Measurements from ENCODE around the gene B3GAT1. TPM values are rescaled to one million over a fixed set of nuclear protein-coding genes. Genes with fewer than 3 reads are reported as not detected.

B3GAT1 gene
- total RNA-seq, 1 experiment from 2014 or later: 0.10 TPM

DNA sequence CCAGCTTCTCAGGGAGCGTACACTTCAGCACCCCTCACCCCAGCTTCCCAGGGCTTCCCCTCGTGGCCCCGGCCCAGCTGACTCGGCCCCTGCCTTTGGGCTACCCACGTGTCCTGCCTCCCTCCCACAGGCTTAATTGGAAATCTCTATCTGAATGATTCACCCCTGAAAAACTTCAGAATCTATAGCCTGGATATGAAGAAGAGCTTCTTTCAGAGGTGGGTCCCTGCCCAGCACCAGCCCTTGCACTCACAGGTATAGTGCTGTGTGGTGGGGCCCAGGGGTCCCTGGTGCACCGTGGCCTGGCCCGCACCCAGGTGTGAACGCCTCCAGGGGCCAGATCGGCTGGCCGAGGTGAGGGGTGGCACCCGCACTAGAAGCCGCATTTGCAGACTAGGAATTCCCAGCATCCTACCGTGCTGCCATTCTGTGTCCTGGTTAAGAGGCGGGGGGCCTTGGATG lies 38.4 kb downstream of the B3GAT1 start:
- Histone ChIP-seq H3K9me3 (ENCODE audit: control insufficient read depth, insufficient read depth, low read depth, low read length) (no peaks in the 10 kb centered on the region), H3K27ac (ENCODE audit: low read length) (no peak overlapping the region), H3K4me3 (ENCODE audit: low read depth in 2 of 2, low read length in 2 of 2) (no peak overlapping the region), H3K27me3 (ENCODE audit: control insufficient read depth, insufficient read depth, low read length) (no peaks in the 10 kb centered on the region; the same call in 1 of the 2 replicates), H3K36me3 (ENCODE audit: control insufficient read depth, insufficient read depth, low read length) (no peaks in the 10 kb centered on the region), H3K4me1 (ENCODE audit: control insufficient read depth, insufficient read depth, low read length) (no peaks in the 10 kb centered on the region)
- in situ Hi-C loops (cut with HindIII; ENCODE audit: low pct_unique_long_range_greater_than_20kb, low sequenced_read_pairs) (no loop called here), intact Hi-C loops (cut with micrococcal nuclease; ENCODE audit: unreplicated experiment) (no loop called here)
- no peak for ATAC-seq
- CTCF ChIA-PET: no interaction called here
- POLR2A ChIA-PET: no interaction called here
- DNase-seq (ENCODE audit: low read depth, low spot score): no peak
- TF ChIP-seq POLR2AphosphoS5 (IDR thresholded peaks at IDR 0.05; ENCODE audit: low read depth, low read length) (no peak), SIN3A (IDR thresholded peaks at IDR 0.05; ENCODE audit: borderline replicate concordance, insufficient read depth, low read depth, low read length) (no peak), TCF7L2 (IDR thresholded peaks at IDR 0.05; ENCODE audit: low read depth, low read length) (no peak)
- TF ChIP-seq, protein P1, sequence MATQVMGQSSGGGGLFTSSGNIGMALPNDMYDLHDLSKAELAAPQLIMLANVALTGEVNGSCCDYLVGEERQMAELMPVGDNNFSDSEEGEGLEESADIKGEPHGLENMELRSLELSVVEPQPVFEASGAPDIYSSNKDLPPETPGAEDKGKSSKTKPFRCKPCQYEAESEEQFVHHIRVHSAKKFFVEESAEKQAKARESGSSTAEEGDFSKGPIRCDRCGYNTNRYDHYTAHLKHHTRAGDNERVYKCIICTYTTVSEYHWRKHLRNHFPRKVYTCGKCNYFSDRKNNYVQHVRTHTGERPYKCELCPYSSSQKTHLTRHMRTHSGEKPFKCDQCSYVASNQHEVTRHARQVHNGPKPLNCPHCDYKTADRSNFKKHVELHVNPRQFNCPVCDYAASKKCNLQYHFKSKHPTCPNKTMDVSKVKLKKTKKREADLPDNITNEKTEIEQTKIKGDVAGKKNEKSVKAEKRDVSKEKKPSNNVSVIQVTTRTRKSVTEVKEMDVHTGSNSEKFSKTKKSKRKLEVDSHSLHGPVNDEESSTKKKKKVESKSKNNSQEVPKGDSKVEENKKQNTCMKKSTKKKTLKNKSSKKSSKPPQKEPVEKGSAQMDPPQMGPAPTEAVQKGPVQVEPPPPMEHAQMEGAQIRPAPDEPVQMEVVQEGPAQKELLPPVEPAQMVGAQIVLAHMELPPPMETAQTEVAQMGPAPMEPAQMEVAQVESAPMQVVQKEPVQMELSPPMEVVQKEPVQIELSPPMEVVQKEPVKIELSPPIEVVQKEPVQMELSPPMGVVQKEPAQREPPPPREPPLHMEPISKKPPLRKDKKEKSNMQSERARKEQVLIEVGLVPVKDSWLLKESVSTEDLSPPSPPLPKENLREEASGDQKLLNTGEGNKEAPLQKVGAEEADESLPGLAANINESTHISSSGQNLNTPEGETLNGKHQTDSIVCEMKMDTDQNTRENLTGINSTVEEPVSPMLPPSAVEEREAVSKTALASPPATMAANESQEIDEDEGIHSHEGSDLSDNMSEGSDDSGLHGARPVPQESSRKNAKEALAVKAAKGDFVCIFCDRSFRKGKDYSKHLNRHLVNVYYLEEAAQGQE (IDR thresholded peaks at IDR 0.05; ENCODE audit: insufficient read depth in 1 of 2, low read depth in 2 of 2, low read length in 1 of 2): no peak
- TF ChIP-seq, protein P2, sequence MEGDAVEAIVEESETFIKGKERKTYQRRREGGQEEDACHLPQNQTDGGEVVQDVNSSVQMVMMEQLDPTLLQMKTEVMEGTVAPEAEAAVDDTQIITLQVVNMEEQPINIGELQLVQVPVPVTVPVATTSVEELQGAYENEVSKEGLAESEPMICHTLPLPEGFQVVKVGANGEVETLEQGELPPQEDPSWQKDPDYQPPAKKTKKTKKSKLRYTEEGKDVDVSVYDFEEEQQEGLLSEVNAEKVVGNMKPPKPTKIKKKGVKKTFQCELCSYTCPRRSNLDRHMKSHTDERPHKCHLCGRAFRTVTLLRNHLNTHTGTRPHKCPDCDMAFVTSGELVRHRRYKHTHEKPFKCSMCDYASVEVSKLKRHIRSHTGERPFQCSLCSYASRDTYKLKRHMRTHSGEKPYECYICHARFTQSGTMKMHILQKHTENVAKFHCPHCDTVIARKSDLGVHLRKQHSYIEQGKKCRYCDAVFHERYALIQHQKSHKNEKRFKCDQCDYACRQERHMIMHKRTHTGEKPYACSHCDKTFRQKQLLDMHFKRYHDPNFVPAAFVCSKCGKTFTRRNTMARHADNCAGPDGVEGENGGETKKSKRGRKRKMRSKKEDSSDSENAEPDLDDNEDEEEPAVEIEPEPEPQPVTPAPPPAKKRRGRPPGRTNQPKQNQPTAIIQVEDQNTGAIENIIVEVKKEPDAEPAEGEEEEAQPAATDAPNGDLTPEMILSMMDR (IDR thresholded peaks at IDR 0.05): no peak
- BruUV-seq (replicated peaks): no TSS peak

DNA sequence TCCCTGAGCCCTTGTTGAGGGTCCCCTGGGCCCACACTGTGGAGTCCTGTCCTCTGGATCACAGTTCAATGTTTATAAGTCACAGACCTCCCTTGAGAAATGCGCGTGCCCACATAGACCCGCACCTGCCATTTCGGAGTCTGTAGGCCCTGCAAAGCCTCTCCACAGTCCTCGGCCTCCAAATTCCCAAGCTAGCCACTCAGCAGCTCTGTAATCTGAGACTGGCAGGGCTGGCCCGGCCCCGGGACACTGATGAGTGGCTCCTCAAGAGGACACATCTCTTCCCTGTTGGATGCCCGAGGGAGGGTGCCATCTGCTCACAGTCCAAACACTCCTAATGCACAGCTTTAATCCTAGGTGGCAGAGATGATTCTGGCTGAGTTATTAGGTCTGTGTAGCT lies 39.1 kb downstream of the B3GAT1 start:
- H3K4me3 ChIP-seq (ENCODE audit: low read depth in 2 of 2, low read length in 2 of 2): no peak overlapping the region
- no peaks in the 10 kb centered on the region for H3K36me3 ChIP-seq (ENCODE audit: control insufficient read depth, insufficient read depth, low read length)
- no peak overlapping the region for H3K27ac ChIP-seq (ENCODE audit: low read length)
- no peaks in the 10 kb centered on the region for H3K9me3 ChIP-seq (ENCODE audit: control insufficient read depth, insufficient read depth, low read depth, low read length)
- POLR2A ChIA-PET: no interaction called here
- CTCF ChIA-PET: no interaction called here
- DNase-seq (ENCODE audit: low read depth, low spot score) (no peak), ATAC-seq (no peak)
- TF ChIP-seq POLR2AphosphoS5 (IDR thresholded peaks at IDR 0.05; ENCODE audit: low read depth, low read length) (no peak), SIN3A (IDR thresholded peaks at IDR 0.05; ENCODE audit: borderline replicate concordance, insufficient read depth, low read depth, low read length) (no peak), TCF7L2 (IDR thresholded peaks at IDR 0.05; ENCODE audit: low read depth, low read length) (no peak)
- TF ChIP-seq, protein P1 (IDR thresholded peaks at IDR 0.05; ENCODE audit: insufficient read depth in 1 of 2, low read depth in 2 of 2, low read length in 1 of 2): no peak
- TF ChIP-seq, protein P2 (IDR thresholded peaks at IDR 0.05): no peak
- intact Hi-C loops (cut with micrococcal nuclease; ENCODE audit: unreplicated experiment): no loop called here
- no TSS peak for BruUV-seq (replicated peaks)
- H3K4me1 ChIP-seq (ENCODE audit: control insufficient read depth, insufficient read depth, low read length): no peaks in the 10 kb centered on the region
- no peaks in the 10 kb centered on the region for H3K27me3 ChIP-seq (ENCODE audit: control insufficient read depth, insufficient read depth, low read length)
- in situ Hi-C loops (cut with HindIII; ENCODE audit: low pct_unique_long_range_greater_than_20kb, low sequenced_read_pairs): no loop called here
